ENCODE measurements around the gene UCHL1. TPM values are rescaled to one million over a fixed set of nuclear protein-coding genes. Genes with fewer than 3 reads are reported as not detected.
"Not testable (repeated sequence)": the region's sequence is repeated elsewhere in the genome, so short reads cannot be mapped to it uniquely, and the experiment has no call there.

UCHL1 gene
- total RNA-seq, 1 donor from 2014 or later, result 63.4 TPM

- intact Hi-C loops (cut with DNase I), result loop anchor here (10.0 kb wide), 2 partner anchors 374 to 604 kb away; no protein-coding TSS in a partner anchor
- DNase-seq (ENCODE audit: low spot score), result no peak
- peak; percentile 95 for ATAC-seq
Observed at GRCh38 chr4:41281038-41281634, 24.4 kb downstream of the UCHL1 start.

DNA sequence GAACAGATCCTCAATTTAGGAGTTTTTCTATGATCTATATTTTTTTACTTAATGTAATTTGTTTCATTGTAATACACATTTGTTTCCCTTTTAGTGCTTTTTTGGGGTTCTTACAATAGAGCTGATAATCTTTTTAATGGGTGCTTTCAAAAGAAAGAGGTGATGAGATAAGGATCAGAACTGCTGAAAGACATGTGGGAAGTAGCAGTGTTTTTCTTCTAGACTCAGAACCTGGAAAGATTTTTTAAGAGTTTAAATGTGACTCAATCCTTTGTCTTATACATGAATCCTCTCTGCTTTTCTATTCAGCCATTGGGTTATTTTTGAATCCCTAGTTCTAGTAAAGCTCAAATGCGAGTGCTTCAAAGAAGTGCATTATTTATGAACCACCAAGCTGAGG, 25.6 kb downstream of the UCHL1 start:
- no peak for DNase-seq (ENCODE audit: low spot score)
- no peak for ATAC-seq
- intact Hi-C loops (cut with DNase I), result loop anchor here (10.0 kb wide), 2 partner anchors 372 to 602 kb away; no protein-coding TSS in a partner anchor

GRCh38 chr4:41285202-41285863, 28.6 kb downstream of the UCHL1 start:
- no peak for ATAC-seq
- intact Hi-C loops (cut with DNase I), result loop anchor here (10.0 kb wide), 2 partner anchors 369 to 599 kb away; no protein-coding TSS in a partner anchor
- no peak for DNase-seq (ENCODE audit: low spot score)

DNA sequence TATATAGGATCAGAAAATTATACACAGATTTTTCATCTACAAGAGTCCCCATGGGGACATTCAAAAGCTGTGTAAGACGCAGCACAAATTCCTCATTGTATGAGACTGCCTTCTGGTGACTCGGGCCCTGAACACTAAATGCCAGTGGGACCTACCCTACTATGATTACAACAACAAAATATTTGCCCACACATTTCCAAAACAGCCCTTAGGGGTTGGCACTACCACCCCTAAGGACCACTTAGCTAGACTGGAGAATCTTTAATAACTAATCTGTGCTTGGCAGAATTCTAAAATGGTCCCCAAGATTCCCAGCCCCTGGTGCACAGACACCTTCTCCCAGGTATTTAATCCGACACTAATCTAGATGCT, 29.1 kb downstream of the UCHL1 start:
- intact Hi-C loops (cut with DNase I), result loop anchor here (10.0 kb wide), 2 partner anchors 369 to 599 kb away; no protein-coding TSS in a partner anchor
- DNase-seq (ENCODE audit: low spot score) (no peak), ATAC-seq (no peak)

GRCh38 chr4:41287005-41287404, 30.3 kb downstream of the UCHL1 start:
- DNase-seq (ENCODE audit: low spot score) (no peak), ATAC-seq (no peak)
- intact Hi-C loops (cut with DNase I), result loop anchor here (10.0 kb wide), 2 partner anchors 368 to 598 kb away; no protein-coding TSS in a partner anchor

DNA sequence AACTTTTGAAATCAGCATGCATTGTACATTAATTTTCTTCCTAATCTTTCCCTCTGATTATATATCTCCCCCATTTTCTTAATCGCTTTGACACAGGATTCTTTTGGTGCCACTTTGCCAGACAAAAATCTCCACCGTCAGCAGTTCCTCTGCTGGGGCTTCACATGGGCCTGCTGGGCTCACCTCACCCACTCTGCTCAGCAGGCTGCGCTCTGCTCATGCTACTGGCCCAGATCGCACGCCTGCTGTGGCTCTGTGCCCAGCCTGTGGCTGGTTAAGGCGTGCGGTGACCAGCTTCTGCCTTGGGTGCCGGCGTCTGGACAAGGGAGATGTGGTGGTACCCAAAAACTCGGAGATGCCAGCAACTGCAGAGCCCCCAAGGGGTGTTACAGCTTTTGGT, 31.1 kb downstream of the UCHL1 start:
- intact Hi-C loops (cut with DNase I), result loop anchor here (10.0 kb wide), 2 partner anchors 367 to 597 kb away; no protein-coding TSS in a partner anchor
- DNase-seq (ENCODE audit: low spot score) (no peak), ATAC-seq (no peak)

GRCh38 chr4:41288254-41288653, 31.5 kb downstream of the UCHL1 start:
- DNase-seq (ENCODE audit: low spot score) (no peak), ATAC-seq (no peak)
- intact Hi-C loops (cut with DNase I), result loop anchor here (10.0 kb wide), 2 partner anchors 367 to 597 kb away; no protein-coding TSS in a partner anchor

DNA sequence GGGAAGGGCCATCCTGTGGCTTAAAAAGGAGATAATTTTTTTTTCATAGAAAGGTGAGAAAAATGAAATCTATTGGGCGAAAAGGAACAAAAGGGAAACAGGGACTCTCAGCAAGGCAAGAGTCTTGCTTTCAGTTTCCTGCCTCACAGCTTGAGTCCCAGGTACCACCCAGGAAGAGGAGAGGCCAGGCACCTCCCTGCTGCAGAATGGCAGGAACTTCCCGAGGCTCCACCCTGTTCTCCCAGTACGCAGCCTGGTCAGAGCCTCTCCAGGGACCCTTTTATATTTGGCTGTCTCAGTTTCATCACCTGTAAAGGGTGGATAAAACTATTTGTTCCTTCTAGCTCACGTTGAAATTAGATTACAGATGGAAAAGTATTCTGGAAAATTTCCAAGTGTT, 33.8 kb downstream of the UCHL1 start:
- intact Hi-C loops (cut with DNase I), result no loop called here
- ATAC-seq, result no peak
- no peak for DNase-seq (ENCODE audit: low spot score)

DNA sequence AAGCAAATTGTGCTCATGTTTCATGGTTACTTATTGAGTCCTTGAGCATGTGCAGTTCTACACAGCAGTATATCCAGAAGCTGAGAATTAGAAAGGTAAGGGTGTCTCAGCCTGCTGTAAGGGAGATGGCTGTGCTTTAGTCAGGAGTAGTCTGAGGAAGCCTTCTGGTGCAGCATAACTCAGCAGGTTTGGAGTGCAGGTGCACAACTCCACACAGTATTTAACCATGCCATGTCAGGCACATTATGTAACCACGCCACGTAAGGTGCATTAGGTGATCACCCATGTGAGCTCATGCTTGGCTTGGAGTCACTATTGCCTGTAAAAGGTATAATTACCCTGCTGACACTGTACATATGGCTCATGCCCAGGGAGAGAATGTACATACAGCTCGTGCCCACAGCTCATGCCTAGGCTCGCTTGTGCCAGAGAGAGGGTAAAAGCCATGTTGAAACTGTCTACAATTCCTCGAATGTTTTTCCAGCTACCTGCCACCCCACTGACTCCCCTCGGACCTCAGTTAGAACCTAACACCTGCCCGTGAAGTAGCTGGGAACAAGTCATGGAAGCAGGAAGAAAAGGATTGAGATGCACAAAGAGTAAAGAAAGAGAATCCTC, 37.8 kb downstream of the UCHL1 start:
- intact Hi-C loops (cut with DNase I), result no loop called here
- no peak for DNase-seq (ENCODE audit: low spot score)
- ATAC-seq, result no peak

- DNase-seq (ENCODE audit: low spot score) (no peak), ATAC-seq (no peak)
- intact Hi-C loops (cut with DNase I), result no loop called here
Observed at GRCh38 chr4:41296995-41297394, 40.3 kb downstream of the UCHL1 start.

GRCh38 chr4:41297832-41298231, 41.1 kb downstream of the UCHL1 start:
- DNase-seq (ENCODE audit: low spot score) (no peak), ATAC-seq (no peak)
- intact Hi-C loops (cut with DNase I), result no loop called here

DNA sequence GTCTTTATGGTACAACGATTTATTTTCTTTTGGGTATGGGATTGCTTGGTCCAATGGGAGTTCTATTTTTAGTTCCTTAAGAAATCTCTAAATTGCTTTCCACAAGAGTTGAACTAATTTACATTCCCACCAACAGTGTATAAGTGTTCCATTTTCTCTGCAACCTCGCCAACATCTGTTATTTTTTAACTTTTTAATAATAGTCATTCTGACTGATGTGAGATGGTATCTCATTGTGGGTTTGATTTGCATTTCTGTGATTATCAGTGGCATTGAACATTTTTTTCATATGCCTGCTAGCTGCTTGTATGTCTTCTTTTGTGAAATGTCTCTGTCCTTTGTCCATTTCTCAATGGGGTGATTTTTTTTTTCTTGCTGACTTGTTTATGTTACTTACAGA, 42.8 kb downstream of the UCHL1 start:
- DNase-seq (ENCODE audit: low spot score) (no peak), ATAC-seq (no peak)
- intact Hi-C loops (cut with DNase I), result no loop called here

DNA sequence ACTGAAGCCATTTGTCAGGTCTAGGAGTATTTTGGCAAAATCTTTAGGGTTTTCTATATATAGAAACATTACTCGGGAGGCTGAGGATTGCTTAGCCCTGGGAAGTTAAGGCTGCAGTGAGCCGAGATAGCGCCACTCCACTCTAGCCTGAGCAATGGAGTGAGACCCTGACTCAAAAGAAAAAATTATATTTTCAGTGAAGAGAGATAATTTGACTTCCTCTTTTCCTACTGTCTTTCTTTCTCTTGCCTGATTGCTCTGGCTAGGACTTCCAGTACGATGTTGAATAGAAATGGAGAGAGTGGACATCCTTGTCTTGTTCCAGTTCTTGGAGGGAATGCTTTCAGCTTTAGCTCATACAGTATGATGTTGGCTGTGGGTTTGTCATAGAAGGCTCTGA, 44.4 kb downstream of the UCHL1 start:
- intact Hi-C loops (cut with DNase I), result no loop called here
- ATAC-seq (no peak), DNase-seq (ENCODE audit: low spot score) (no peak)

- ATAC-seq (no peak), DNase-seq (ENCODE audit: low spot score) (no peak)
- intact Hi-C loops (cut with DNase I), result no loop called here
Observed at GRCh38 chr4:41303372-41304118, 46.8 kb downstream of the UCHL1 start.

DNA sequence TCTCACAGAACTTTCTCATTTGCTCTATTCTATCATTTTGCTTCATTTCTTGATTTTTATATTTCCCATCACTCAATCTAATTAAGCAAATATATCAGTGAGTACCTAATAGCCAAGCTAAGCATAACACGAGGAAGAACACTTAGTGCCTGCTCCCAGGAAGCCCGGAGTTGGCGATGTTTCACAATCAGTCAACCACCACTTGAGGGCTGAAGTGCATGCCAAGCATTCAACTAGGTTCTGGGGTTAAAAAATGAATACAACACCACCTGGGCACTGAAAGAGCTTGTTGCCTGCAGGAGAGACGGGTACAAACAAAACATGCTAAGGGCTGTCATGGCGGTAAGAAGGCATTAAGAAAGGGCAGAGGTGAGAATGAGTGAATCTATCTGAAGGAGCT, 47.5 kb downstream of the UCHL1 start:
- no peak for DNase-seq (ENCODE audit: low spot score)
- intact Hi-C loops (cut with DNase I), result no loop called here
- ATAC-seq, result no peak

GRCh38 chr4:41305476-41305875, 48.7 kb downstream of the UCHL1 start:
- intact Hi-C loops (cut with DNase I), result no loop called here
- ATAC-seq (no peak), DNase-seq (ENCODE audit: low spot score) (no peak)

DNA sequence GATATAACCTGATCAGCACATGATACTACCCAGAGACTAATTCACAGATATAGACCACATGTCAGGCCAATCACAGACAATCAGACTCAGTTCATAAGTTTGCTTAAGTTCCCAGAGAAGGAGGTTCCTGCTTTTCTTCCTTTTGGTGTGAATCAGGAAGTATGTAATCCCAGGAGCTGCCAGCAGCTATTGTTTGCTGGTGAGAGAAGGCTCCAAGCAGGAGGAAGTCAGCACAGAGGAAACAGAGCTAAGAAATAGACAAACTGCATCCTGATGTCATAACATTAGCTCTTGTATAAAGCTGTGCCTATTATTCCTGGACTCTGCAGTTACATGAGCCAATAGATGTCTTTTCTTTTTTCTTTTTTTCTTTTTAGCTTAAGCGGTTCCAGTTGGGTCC, 50.9 kb downstream of the UCHL1 start:
- no peak for DNase-seq (ENCODE audit: low spot score)
- intact Hi-C loops (cut with DNase I), result no loop called here
- no peak for ATAC-seq

GRCh38 chr4:41308398-41308797, 51.7 kb downstream of the UCHL1 start:
- intact Hi-C loops (cut with DNase I), result no loop called here
- DNase-seq (ENCODE audit: low spot score), result no peak

DNA sequence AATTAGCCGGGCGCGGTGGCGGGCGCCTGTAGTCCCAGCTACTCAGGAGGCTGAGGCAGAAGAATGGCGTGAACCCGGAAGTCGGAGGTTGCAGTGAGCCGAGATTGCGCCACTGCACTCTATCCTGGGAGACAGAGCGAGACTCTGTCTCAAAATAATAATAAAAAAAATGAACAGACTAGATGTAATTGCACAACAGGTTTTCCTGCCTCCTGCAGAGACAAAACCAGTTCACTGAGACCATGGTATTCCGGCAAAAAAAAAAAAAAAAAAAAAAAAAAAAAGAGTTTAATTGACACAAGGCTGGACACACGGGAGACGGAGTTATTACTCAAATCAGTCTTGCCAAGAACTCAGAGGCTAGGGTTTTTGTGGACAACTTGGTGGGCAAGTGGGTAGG, 58.7 kb downstream of the UCHL1 start:
- intact Hi-C loops (cut with DNase I); DNase-seq (ENCODE audit: low spot score); ATAC-seq: not testable (repeated sequence)

More at GRCh38 chr4:41308398-41308797, 51.7 kb downstream of the UCHL1 start:
- ATAC-seq, result no peak

Measured in sciatic nerve (tissue), 2 donors.